ENCODE measurements around the gene C20orf96.
"Not testable (repeated sequence)": the region's sequence is repeated elsewhere in the genome, so short reads cannot be mapped to it uniquely, and the experiment has no call there.

The C20orf96 gene, protein sequence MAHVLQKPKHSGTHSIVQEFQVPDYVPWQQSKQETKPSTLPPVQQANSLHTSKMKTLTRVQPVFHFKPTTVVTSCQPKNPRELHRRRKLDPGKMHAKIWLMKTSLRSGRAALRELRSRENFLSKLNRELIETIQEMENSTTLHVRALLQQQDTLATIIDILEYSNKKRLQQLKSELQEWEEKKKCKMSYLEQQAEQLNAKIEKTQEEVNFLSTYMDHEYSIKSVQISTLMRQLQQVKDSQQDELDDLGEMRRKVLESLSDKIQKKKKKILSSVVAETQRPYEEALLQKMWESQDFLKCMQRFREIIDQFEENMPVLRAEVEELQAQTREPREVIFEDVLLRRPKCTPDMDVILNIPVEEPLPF

GRCh38 chr20:290084-290831 is at the start of gene C20orf96:
Gene C20orf96 (minus strand): TSS chr20:290750. CDS start chr20:290610, 140 bp downstream.
- peak; percentile 67 for FAIRE-seq

GRCh38 chr20:336040-336439 is 45.5 kb upstream of the C20orf96 start:
- FAIRE-seq: not testable (repeated sequence)

DNA sequence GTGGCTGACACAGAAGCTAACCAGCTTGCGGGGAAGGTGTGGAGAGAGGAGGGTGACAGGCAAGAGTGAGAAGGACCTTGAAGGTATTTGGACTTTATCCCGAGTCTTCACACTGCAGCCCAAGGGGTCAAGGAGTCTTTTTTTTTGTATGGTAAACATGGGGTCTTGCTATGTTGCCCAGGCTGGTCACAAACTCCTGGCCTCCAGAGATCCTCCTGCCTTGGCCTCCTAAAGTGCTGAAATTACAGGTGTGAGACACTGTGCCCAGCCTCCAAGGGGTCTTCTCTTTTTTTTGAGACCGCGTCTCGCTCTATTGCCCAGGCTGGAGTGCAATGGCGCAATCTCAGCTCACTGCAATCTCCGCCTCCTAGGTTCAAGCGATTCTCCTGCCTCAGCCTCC is 44.0 kb upstream of the C20orf96 start:
- FAIRE-seq: no peak

GRCh38 chr20:330233-331149 is 39.9 kb upstream of the C20orf96 start:
- no peak for FAIRE-seq

DNA sequence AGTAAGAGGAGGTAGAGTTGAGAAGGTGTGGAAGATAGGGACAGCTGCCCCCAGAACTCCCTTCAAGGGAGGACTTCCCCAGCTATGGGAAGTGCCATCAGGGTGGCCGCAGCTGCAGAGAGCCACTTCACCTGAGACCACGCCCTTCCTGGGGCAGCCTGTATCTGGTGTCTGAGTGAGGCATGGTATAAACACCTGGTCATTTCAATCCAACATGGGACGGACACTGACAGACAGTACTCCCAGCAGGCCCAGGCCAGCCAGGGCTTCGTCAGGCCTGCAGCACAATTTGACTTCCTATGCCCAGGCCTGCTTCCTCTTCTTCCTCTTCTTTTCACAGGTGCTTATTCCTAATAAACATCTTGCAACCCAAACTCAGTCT is 39.3 kb upstream of the C20orf96 start:
- no peak for FAIRE-seq

- FAIRE-seq: no peak
Observed at GRCh38 chr20:328975-329695, 38.6 kb upstream of the C20orf96 start.

- no peak for FAIRE-seq
Observed at GRCh38 chr20:328027-328974, 37.8 kb upstream of the C20orf96 start.

DNA sequence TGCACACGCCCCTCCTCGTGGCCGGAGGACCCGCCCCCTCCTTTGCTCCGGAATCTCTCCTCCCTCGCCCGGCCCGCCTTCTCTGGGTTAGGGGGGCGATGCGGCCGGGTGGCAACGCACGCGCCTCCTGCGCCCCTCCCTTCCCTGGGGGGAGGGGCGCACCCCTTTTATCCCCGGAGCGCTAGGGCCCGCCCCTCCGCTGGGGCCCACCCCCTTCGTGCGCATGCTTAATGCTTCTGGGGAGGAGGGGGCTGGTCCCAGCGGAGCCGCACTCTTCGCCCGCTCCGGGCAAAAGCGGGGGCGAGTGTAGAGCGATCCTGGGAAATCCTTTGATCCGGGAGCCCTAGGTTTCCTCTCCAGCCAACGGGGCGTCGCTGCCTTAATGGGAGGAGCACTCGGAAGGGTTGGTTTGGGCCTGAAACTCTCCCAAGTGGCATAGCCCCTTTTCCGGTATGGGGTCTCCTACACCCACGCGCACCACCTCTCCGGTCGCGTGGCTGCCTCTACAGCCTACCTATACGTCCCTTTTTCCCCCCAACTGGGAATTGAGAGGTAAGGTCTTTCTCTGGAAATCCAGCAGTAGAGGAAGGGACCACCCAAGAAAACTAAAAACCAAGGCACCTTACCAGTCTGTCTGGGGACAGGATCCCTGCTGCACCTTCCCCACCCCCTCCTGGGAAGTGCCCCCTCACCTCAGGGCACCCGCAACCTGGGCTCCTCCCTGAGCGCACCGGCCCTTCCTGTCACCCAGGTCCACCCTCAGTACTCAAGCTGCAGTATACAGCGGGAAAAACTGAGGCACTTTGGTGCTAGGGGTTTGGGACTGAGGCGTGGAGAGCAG is 36.9 kb upstream of the C20orf96 start:
- FAIRE-seq: no peak

GRCh38 chr20:326645-327185 is 36.2 kb upstream of the C20orf96 start:
- FAIRE-seq: no peak

DNA sequence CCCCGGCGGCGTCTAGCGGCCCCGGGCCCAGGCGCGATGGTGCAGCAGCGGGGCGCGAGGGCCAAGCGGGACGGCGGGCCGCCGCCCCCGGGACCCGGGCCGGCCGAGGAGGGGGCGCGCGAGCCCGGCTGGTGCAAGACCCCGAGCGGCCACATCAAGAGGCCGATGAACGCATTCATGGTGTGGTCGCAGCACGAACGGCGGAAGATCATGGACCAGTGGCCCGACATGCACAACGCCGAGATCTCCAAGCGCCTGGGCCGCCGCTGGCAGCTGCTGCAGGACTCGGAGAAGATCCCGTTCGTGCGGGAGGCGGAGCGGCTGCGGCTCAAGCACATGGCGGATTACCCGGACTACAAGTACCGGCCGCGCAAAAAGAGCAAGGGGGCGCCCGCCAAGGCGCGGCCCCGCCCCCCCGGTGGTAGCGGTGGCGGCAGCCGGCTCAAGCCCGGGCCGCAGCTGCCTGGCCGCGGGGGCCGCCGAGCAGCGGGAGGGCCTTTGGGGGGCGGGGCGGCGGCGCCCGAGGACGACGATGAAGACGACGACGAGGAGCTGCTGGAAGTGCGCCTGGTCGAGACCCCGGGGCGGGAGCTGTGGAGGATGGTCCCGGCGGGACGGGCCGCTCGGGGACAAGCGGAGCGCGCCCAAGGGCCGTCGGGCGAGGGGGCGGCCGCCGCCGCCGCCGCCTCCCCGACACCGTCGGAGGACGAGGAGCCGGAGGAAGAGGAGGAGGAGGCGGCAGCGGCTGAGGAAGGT is 35.5 kb upstream of the C20orf96 start:
- no peak for FAIRE-seq

DNA sequence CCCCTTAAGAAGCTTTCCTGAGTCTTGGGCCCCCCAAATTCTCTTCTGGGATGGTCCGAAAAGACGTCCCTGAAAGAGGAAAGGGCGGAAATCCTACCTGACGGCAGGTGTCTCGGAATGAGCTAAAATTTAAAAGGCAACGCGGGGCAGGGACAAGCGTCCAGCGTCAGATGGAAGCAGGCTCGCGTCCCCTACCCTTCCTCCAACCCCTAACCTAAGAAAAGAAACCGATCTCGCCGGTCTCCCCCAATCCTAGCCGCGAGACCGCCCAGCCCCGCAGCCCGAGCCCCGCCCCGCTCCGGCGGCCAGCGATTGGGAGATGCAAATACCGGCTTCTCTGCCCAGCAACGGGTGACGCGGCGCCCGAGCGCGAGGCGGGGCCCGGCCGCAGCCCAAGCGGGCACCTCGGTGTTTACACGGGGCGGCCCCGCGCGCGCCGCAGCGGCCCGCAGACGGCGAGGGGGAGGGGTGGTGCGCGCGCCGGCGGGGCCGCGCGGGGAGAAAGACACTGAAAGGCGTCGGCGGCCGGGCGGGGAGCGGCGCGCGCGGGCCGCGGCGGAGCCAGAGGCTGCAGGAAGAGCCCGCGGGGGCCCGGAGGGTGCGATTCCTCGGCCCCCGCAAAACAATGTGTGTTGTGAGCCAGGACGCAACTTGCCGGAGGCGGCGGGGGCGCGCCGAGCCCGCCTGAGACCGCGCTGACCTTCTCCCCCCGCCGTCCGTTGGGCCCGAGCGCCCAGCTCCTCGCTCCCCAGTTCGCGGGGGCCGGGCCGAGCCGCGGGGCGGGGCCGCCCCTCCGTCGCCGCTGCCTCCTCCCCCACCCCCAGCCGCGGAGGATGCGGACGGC is 34.7 kb upstream of the C20orf96 start, which contains the start of gene SOX12:
SOX12 (plus strand) TSS at position 508 of the 844 bp plus-strand sequence. CDS start 373 bp downstream, outside the sequence.
- no peak for FAIRE-seq

GRCh38 chr20:324177-325044 is 33.9 kb upstream of the C20orf96 start:
- no peak for FAIRE-seq

DNA sequence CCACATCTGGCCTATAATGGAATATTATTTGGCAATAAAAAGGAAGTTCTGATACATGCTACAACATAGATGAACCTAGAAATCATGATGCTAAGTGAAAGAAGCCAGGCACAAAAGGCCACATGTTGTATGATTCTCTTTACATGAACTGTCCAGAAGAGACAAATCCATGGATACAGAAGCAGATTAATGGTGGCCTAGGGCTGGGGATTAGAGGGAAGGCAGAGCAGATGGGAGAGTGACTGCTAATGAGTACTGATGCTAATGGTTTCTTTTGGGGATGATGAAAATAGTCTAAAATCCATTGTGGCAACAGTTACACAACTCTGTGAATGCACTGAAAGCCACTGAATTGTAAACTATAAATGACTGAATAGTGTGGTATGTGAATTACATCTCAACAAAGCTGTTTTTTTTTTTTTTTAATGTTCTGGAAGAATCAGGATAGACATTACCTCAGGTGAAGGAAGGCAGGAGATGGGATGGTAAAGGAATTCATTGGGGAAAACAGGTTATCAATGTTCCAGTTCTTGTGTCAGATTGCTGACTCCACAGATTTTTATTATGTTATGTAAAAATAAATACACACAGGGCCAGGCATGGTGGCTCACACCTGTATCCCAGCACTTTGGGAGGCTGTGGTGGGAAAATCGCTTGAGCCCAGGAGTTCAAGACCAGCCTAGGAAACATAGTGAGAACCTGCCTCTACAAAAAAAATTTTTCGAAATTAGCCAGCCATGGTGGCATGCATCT is 25.9 kb upstream of the C20orf96 start:
- FAIRE-seq: no peak

GRCh38 chr20:313948-314347 is 23.4 kb upstream of the C20orf96 start:
- no peak for FAIRE-seq

GRCh38 chr20:313402-313801 is 22.9 kb upstream of the C20orf96 start:
- FAIRE-seq: no peak

GRCh38 chr20:312866-313265 is 22.3 kb upstream of the C20orf96 start:
- no peak for FAIRE-seq
